ENCODE results near the gene SERPINE2.

SERPINE2 gene

DNA sequence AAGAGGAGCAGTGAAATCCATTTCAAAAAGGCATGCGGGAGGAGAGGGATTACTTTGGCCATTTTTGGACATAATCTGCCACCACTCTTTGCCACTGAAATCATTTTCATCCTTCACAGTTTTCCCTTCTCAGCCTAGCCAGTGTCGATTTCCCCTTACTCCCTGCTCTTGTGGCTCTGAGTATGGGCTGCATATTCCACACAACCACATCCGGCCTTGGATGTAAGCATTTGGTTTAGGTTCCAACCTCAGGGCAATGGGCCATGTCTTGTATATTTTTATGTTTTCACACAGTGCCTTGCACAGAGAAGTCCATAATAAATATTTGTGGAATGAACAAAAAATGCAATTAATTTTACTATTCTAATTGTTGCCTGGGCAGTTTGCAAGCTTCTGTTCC, 7.7 kb upstream of the SERPINE2 start:
- DNase-seq = peak; percentile 52

DNA sequence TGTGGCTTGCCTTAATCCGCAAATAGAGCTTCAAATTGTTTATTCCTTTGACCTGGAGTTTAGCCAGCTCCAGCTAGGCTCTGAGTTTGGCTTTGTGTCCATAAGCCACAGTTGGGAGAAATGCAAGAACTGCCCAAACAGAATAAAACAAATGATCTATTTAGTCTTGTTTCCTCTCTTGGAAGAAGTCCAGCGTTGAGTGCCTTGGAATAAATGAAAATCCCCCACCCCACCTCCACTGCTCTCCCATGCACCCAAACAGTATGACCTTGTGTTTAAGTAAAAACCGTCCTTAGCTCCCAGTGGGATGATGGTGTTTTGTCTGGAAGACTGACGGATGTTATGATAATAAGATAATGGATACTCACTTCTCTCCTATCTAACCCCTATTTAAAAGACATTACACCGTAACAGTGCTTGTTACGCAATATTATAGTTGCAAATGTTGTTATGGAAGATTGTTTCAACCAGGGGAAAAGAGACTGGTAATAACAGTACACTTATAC, 3.2 kb upstream of the SERPINE2 start:
- peak; percentile 32 for DNase-seq

DNA sequence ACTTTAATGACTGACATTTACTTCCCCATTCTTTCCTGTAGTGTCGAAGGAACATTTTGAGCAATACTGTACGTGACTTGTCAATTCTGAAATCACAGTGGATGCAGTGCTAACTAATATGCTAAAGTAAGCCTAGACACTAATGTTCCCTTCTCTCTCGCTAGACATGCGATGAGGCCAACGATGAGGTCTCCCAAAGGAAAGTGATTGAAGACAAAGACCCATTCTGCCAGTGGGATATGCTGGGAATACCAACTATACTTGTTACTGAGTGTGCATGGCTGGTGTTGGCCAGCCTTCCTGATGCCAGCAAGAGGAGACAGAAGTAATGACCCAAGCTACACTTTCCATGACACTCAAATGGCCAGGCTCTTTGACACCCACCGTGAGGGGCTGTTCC, 2.5 kb upstream of the SERPINE2 start:
- no peak for DNase-seq

DNA sequence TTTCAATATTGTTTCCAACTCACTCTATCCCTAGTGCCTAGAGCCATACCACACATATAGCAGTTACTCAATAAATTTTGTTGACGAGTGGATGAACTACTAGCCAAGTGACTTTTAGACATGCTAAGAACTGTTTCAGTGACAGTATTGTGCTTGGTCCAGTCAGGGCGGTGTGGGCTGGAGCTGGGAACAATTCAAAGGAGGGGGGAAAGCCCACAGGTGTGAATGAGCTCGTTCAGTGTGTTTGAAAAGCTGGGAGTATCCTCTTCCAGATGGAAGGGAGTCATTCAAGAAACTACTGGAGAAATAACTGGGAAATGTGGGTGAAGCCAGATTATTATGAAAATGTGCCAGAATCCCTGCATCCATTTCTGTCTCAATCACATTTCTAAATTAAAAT, 1.7 kb upstream of the SERPINE2 start:
- DNase-seq = no peak

DNA sequence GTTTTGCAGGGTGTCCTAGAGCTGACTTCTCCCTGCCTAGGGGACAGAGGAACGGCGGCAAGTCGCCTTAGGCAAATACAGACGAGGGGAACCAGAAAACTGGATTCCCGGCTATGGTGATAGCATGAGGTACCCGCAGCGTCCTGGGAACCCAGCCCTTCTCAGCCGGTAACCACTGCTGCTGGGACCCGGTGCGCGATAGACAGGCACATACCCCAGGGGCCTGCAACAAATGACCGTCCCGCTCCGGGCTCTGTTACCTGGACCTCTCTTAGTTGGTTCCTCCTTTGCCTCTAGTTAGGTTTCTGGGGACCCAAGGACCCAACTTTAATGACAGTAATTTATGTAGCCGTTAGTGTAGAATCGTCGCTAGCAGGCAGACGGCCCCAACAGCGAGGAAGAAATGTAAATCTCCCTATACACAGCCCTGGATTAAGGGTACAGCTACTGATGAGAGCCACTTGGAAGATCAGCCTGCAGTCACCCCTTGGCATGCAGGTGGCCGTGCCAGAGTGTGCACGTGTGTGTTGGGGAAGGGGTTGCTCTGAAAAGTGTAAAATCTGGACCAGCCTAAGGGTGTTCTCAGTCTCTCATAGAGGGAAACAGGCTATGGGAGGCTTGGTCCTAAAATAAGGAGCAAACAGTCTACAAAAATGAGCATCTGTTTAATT, 819 bp upstream of the SERPINE2 start:
- no peak for DNase-seq

DNA sequence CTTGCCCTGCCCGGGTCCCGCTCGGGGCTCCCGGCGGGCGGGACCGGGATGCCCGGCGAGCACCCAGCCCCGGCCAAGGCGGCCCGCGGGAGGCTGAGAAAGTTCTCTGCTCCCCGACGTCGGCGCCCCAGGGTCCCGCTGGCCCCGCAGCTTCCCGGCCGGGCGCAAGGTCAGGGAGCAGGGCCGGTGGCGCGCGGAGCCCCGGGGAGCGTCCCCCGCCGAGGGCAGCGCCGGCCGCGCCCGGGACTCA, 331 bp downstream of the SERPINE2 start:
- no peak for DNase-seq

DNA sequence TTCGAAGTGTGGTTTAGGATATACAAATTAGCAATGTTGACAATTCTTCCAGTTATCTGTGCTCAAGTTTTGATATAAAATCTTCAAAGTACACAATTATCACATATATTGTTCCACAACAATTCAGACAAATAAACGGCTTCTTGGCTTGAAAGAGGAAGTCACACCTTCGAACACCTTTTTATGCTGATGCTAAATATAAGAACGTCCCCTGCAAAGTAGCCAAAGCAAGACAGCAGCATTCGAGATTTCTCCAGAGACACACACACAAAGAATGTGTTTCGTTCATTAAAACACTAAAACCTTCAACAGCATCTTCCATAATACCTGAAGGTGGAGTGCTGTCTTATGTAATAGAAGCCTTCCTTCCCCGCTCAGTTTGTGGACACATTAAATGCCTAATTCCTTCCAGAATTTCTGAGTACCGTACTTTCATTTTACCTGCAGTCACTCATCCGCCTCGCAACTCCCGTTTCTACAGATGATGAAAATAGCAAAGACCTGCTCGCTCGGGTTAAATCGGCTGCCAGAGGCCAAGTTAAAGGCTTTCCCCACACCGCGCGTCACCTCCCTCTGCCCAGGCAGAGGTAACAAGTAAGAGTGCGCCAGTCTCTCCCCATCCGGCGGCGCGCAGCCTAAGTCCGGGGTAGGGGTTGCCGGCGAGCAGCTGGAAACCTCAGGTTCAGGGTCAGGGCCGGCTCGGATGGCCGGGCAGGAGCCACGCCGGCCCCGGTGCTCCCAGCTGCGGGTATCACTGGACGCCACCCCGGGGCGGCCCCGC, 847 bp downstream of the SERPINE2 start:
- DNase-seq = peak; percentile 24

DNA sequence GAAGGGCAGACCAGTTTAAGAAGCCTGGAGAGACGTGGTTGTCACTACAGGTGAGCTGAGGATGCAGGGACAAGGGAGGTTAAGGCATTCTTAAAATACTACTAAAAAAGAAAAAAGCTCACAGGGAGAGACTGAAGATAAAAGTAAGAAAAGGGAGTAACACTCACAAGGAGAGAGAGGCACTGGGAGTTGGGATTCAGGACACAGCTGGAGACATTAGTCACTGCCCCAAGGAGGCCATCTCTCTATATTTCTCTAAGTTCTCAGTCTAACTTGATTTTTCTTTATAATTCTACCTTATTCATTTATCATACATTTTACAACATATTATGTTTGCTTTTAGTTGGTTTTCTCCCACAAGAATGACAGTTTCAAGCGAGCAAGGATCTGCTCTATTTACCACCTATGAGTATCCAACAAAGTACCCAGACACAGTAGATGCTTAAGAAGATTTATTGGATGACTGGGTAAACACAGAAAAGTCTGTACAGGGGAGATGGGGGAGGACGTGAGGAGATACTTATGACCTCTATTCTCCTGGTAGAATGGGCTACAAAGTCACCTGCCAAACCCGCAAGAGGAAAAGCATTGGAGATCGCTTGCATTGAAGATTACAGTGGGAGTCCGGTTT, 2.2 kb downstream of the SERPINE2 start:
- no peak for DNase-seq

DNA sequence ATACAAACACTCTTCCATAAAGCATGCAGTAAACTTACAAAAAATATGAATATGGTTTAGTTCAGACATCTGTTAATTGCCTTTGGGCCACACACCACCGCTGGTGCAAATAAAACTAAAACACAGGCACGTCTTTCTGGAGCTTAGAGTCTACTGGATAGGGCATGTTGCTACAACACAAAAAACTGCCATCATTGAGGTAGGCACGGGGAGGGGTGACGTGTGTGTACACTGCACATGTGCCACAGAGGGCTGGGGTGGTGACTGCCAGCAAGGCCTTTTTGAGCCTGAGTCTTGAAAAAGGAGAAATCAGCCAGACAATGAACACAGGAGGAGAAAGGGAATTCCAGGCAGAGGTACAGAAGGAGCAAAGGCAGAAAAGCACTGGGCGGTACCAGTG, 5.1 kb downstream of the SERPINE2 start:
- no peak for DNase-seq

DNA sequence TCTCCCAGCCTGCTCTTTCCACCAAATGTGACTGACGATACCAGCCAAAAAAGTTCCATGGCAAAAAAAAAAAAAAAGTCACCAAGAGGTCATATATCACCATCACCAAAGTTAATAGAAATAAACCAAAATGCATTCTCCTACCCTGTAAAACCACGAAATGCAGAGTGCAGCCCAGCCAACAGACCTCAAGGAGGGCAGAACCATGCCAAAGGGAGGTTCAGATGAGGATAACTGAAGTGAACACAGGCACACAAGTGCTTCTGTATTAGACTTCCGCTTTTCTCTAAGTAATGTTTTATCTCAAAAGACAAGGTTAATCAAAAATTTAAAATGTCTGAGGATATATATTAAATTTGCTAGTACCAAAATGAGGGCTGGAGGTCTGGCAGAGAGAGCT, 5.5 kb downstream of the SERPINE2 start:
- DNase-seq = no peak

DNA sequence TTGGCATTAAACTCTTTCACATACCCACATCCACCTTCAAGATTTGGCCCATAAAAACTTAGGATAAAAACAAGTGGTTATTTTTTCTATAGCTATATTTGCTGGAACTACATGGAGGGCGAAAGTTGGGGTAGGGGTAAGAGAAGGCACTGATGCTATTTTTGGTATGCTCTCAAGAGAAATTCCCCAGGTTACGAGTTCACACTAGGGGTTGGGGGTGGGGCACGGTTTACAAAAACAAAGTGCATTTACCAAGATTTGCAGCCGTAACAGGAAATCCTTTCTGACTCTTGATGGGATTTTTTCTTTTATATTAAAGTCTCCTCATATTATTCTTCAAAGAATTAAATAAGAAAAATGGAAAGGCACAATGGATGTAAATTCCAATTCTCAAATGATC, 6.8 kb downstream of the SERPINE2 start:
- DNase-seq = no peak

DNA sequence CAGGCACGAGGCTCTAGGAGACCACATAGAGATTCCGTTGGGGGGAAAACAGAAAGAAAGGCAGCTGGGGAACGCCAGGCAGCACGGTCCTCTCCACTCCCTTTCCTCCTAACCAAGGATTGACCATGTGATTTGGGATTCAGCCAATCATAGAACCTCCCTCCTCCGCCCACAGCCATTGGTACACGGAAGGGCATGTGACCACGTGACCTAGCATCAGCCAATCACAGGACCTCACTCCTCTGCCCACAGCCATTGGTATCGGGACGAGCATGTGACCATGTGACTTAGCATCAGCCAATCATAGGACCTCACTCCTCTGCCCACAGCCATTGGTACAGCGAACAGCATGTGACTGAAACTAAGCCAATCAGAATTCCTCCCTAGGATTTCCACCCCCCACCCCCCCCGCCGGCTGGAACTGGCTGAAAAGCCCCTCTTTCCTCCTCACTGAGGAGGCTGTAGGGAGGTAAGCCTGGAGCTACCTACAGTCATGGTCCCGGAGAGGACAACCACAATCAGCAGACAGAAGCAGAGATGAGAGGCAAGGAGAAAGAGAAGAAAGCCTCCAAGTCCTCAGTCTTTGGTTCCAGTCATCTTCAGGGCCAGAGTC, 7.6 kb downstream of the SERPINE2 start:
- DNase-seq = no peak

DNA sequence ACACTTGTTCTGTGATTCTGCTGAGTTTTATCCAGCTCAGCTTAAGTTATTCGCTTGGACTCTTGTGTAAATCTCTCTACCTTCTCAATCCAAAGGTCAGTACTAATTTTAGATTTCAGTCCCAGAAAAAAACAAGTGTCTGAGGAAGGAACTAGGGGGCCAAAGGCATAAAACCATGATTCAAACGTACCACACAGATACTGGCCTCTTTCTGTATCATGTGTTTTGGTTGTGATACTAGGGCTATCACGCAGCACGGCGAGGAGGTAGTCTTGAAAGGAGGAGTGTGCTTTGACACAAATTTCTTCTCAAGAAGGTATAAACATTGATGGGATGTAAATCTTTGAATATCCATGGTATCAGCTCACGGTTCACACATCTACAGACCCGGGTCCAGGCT, 8.3 kb downstream of the SERPINE2 start:
- DNase-seq = no peak

DNA sequence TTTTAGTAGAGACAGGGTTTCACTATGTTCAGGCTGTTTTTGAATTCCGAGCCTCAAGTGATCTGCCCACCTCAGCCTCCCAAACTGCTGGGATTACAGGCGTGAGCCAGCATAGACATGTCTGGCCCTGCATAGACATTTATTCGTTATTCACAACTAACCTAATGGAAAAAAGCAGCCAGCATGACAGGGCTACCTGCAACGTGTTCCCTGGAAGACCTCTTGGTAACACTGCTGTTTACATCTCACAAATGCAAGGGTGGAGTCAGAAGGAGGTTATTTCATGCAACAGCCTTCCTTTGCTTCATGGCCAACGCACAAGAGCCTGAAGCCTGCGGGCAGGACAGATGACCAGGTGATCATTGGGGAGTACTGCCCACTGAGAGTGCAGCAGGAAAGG, 9.2 kb downstream of the SERPINE2 start:
- no peak for DNase-seq

DNA sequence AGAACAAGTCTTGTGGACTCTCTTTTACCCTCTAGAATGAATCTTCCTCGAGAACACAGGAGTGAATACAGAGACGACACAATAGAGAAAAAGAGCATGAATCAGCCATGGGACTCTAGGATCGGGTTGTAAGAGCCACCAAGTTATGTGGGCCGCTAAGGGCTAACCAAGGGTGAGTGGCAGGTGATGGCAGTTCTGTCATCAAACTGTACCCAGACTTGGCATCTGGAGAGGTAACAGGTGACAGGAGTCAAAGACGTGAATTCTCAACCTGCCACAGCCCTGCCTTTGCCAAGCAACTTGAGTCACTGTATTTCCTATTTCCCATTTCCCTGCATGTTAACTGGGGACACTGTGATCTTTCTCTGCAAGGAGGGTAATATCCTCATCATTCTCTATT, 11.2 kb downstream of the SERPINE2 start:
- DNase-seq = no peak

DNA sequence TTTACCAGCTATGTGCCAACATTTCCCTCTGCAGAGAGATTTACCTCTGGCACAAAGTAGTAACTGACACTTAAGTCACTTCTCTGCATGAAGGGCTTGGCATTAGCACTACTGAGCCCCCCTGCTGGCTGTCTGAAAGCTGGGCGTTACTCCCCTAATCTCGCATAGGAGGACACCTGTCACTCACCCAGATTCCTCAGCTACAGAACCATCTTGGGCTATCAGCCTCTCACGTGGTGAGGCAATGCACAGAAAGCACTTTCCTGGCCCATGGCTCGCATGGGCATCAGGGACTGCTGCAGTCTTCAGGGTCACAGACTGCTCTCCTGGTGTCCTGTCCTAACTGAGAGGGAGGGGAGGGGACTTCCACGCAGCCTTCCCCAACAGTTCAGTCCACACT, 12.0 kb downstream of the SERPINE2 start:
- DNase-seq = no peak

DNA sequence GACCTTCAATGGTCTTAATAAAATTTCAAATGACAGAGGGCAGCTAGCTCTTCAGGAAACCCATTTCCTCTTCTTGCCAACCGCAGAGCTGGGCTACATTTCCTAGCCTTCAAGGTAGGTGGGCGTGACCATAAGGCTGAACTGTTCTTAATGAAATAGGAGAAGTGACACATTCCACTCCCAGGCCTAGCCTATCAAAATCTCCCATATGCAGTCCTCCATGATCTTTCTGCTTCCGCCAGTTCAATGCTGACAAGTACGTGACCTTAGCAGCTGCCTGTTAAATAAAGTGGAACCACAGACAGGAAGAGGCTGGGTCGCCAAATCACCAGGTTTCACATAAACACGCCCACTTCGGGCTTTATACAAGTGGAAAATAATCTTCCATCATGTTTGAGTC, 13.2 kb downstream of the SERPINE2 start:
- DNase-seq = no peak

DNA sequence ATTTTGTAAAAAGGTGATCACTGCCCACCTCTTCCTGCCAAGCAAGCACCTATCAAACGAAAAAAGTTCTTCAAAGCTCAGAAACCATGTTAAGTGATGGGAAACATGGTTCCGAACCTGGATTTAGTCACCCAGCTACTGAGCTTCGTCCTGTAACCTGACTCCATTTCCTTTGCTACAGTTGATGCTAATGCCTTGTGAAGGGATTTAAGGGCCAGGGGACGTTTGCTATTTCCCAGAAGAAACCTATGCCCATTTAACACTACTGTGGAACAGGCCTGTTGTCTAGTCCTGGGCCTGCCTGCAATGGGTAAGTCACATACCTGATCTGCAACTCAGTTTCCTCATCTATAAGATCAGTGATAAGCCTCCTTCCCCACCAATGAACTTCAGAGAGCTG, 14.8 kb downstream of the SERPINE2 start:
- no peak for DNase-seq

DNA sequence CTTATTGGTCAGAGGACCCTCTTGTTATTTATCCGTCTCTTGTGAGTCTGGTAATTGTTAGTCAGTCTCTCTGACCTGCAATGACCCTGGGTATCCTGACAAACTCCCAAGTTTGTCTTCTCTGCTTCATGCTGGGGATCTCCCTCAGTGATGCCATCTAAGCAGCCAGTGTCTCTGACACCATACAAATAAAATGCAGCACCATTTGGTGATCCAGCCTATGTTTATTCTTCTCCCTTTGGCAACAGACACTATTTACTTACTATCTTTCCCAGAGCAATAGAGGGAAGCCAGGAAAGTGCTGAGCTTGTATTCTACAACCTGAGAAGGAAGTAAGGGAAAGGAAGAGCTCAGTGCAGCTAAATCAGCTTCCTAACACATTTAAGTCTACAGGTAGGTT, 15.9 kb downstream of the SERPINE2 start:
- DNase-seq = peak; percentile 25

DNA sequence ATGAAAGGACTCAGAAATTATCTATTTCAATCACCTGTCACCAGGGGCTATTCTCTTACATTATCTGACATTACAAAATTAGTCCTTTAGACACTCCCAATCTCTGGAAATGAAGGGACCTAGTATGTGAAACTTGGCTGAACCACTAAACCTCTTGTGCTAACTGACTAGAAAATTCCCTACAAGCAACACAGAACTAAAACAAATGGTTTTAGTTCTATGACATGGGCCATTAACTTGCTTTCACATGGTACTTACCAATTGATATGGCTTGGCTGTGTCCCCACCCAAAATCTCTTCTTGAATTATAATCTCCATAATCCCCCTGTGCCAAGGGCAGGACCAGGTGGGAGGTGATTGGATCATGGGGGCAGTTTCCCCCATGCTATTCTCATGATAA, 16.6 kb downstream of the SERPINE2 start:
- no peak for DNase-seq

DNA sequence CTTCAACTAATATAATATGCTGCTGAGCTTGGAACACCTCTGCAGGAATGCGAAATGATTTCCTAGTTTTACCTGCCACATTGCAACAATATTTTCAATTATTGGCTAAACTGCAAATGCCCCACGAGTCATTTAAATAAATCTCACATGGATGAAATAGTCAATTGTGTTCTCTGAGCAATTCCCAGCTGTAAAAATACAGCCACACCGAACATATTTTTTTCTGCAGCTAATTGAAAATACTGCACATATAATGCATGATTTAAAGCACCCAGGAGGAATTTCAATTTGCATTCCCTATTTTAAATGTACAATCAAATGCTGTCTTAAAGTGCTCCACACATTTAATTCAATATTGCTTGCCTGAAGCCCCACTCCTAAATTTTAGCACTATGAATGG, 18.6 kb downstream of the SERPINE2 start:
- no peak for DNase-seq

DNA sequence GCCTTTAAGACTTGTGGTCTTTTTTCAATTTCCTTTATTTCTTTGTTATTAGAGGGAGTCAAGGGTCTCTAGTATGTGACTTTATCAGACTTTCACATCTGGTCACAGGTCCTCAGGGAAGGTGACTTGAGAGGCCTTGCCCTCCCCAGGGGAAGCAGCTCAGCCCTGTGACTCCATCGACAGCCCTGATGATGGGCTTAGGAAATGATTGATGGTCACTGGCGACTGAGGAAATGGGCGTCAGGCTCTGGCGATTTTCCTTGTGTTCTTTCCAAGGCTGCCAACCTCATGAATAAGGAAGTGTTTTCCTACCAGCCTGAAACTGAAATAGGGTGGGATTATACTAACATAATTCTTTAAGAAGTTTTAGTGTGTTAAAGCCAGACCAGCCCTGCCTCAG, 21.1 kb downstream of the SERPINE2 start:
- DNase-seq = no peak

DNA sequence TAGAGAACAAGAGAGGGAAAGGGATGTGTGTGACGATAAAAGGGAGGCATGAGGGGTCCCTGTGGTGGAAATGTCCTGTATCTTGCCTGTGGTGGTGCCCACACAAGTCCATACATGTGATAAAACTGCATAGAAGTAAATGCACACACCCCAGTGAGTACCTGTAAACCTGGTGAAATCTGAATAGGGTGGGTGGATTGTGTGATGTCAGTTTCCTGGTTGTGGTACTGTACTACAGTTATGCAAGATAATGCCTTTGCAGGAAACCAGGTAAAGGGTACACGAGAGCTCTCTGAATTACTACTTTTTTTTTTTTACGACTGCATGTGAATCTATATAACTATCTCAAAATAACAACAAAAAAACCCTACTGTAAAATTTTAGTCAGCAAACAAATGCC, 22.1 kb downstream of the SERPINE2 start:
- no peak for DNase-seq

DNA sequence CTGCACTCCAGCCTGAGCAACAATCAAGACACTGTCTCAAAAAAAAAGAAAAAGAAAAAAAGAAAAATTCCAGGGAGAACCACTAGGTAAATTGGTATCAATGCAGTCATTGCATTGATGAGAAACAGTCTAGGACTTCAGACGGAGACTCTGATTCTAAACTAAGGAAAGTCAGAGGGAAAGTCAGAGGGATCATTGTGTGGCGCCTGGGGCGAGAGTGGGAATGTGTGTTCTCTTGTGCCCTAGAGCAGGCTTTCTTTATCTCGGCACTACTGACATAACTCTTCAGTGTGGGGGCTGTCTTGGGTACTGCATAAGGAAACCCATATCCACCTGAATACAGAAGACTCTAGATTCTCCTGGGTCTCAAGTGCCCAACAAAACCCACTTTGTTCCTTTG, 24.8 kb downstream of the SERPINE2 start:
- no peak for DNase-seq
